DND-41 (cell line): Measurements from ENCODE around the gene ASL.
"Not testable (repeated sequence)": the region's sequence is repeated elsewhere in the genome, so short reads cannot be mapped to it uniquely, and the experiment has no call there.

Source experiments
- ATAC-seq: fragments of 200-7000 bp; cut with Tn5 transposase; 3 replicates; pipeline ENCODE4 v1.9.1; 2021; ENCODE audit warnings: low read depth; ENCODE audit not compliant: insufficient read depth
- DNase-seq: peaks from one replicate; pipeline ENCODE4 v3.0.0-alpha.2; 2020
- H2AFZ ChIP-seq: 2 replicates; pipeline ENCODE4 v1.6.0; 2012; ENCODE audit warnings: low read depth, low read length
- H3K27ac ChIP-seq: 2 replicates; pipeline ENCODE4 v1.5.1; 2012; ENCODE audit warnings: low read length, inconsistent platforms
- H3K27me3 ChIP-seq: fragments of 200-600 bp; sonication (generic); 2 replicates; pipeline ENCODE4 v1.6.0; 2012; ENCODE audit warnings: low read length, mild to moderate bottlenecking, inconsistent platforms; ENCODE audit not compliant: insufficient read depth, poor library complexity
- H3K36me3 ChIP-seq: 2 replicates; pipeline ENCODE4 v1.5.1; 2012; ENCODE audit warnings: low read length, inconsistent platforms; ENCODE audit not compliant: insufficient read depth
- H3K4me1 ChIP-seq: 2 replicates; pipeline ENCODE4 v1.5.1; 2012; ENCODE audit warnings: mild to moderate bottlenecking, low read length; ENCODE audit not compliant: insufficient read depth
- H3K4me2 ChIP-seq: 2 replicates; pipeline ENCODE4 v1.6.0; 2012; ENCODE audit warnings: mild to moderate bottlenecking, moderate library complexity, low read length, inconsistent platforms; ENCODE audit not compliant: insufficient read depth
- H3K4me3 ChIP-seq, 2 experiments: fragments of 200-600 bp in 1 of 2; shearing (Covaris generic) in 1 of 2; 2 replicates each; pipeline ENCODE4 v1.5.1; 2012 to 2016; ENCODE audit warnings: inconsistent platforms in 2 of 2, low read length in 2 of 2, mild to moderate bottlenecking in 2 of 2, low read depth in 1 of 2, moderate library complexity in 1 of 2
- H3K79me2 ChIP-seq: 2 replicates; pipeline ENCODE4 v1.6.0; 2012; ENCODE audit warnings: low read length, inconsistent platforms; ENCODE audit not compliant: insufficient read depth
- H3K9ac ChIP-seq: 2 replicates; pipeline ENCODE4 v1.6.0; 2012; ENCODE audit warnings: low read depth, mild to moderate bottlenecking, inconsistent platforms, low read length, moderate library complexity
- H3K9me3 ChIP-seq: 2 replicates; pipeline ENCODE4 v1.5.1; 2012; ENCODE audit warnings: low read length, moderate library complexity, mild to moderate bottlenecking, inconsistent platforms; ENCODE audit not compliant: insufficient read depth, severe bottlenecking
- H4K20me1 ChIP-seq: 2 replicates; pipeline ENCODE4 v1.6.0; 2012; ENCODE audit warnings: low read length; ENCODE audit not compliant: insufficient read depth
- CTCF ChIP-seq: IDR thresholded peaks from 2 replicates; pipeline ENCODE4 v1.5.1; 2012; ENCODE audit warnings: borderline replicate concordance, low read length, moderate library complexity, mild to moderate bottlenecking; ENCODE audit not compliant: poor library complexity, severe bottlenecking; ENCODE audit errors: extremely low read depth
- EZH2 ChIP-seq: IDR thresholded peaks from 3 replicates; pipeline ENCODE4 v1.6.1; 2012; ENCODE audit warnings: borderline replicate concordance, low read depth, mild to moderate bottlenecking, moderate library complexity, low read length, inconsistent platforms; ENCODE audit not compliant: severe bottlenecking

ASL gene

GRCh38 chr7:66043681-66044497 lies 31.7 kb upstream of the ASL start:
- no peak for TF ChIP-seq EZH2
- no peak for TF ChIP-seq CTCF
- ATAC-seq: no peak
- Histone ChIP-seq H3K27me3 (no peaks in the 10 kb centered on the region), H3K4me2 (no peak overlapping the region), H3K9me3 (no peaks in the 10 kb centered on the region), H3K4me1 (no peaks in the 10 kb centered on the region), H3K79me2 (no peaks in the 10 kb centered on the region), H3K27ac (no peak overlapping the region), H2AFZ (no peak overlapping the region), H3K36me3 (no peaks in the 10 kb centered on the region), H3K9ac (no peak overlapping the region), H3K4me3 (no peak overlapping the region), H4K20me1 (no peaks in the 10 kb centered on the region)
- DNase-seq: no peak

- ATAC-seq, H3K27ac ChIP-seq, H3K9ac ChIP-seq, H2AFZ ChIP-seq, H3K9me3 ChIP-seq, H4K20me1 ChIP-seq, H3K4me3 ChIP-seq, H3K4me2 ChIP-seq, H3K36me3 ChIP-seq, H3K79me2 ChIP-seq, H3K4me1 ChIP-seq, H3K27me3 ChIP-seq, DNase-seq: not testable (repeated sequence)
Observed at GRCh38 chr7:66044498-66044854, 31.1 kb upstream of the ASL start.

DNA sequence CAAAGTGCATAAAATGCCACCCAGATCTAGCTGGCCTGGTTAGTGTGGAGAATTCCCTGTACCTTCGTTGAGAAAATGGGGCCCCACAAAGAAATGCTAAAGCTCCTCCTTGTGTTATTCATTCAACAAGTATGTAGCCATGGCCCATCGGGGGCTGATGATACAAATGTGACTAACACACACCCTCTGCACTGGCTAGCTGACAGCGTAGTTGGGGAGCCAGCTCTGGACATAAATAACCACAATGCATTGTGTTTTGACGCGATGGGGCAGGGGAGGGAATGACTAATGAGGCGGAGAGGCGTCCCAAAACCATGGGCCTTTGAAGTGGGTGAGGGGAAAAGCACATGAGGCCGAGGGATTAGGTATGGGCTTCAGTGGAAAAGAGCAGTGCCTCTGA lies 28.2 kb upstream of the ASL start:
- H2AFZ ChIP-seq: no peak overlapping the region
- TF ChIP-seq CTCF (no peak), EZH2 (no peak)
- no peak overlapping the region for H3K4me2 ChIP-seq
- no peaks in the 10 kb centered on the region for H3K4me1 ChIP-seq
- no peak for DNase-seq
- H3K36me3 ChIP-seq: no peaks in the 10 kb centered on the region
- H3K27ac ChIP-seq: no peak overlapping the region
- no peak overlapping the region for H3K4me3 ChIP-seq
- ATAC-seq: no peak
- no peaks in the 10 kb centered on the region for H3K9me3 ChIP-seq
- H3K79me2 ChIP-seq: no peaks in the 10 kb centered on the region
- H3K27me3 ChIP-seq: no peaks in the 10 kb centered on the region
- H3K9ac ChIP-seq: no peak overlapping the region
- H4K20me1 ChIP-seq: no peaks in the 10 kb centered on the region

- TF ChIP-seq CTCF: peak; percentile 11
- not testable (repeated sequence) for H3K4me3 ChIP-seq, H3K36me3 ChIP-seq, H3K4me2 ChIP-seq, H3K9me3 ChIP-seq, H3K79me2 ChIP-seq, ATAC-seq, H3K9ac ChIP-seq, H3K4me1 ChIP-seq, DNase-seq, H2AFZ ChIP-seq, H4K20me1 ChIP-seq, H3K27me3 ChIP-seq, H3K27ac ChIP-seq
Observed at GRCh38 chr7:66049886-66050285, 25.7 kb upstream of the ASL start.
